IMR-90 (cell line): ENCODE measurements around the gene TRMT11. TPM values are rescaled to one million over a fixed set of nuclear protein-coding genes. Genes with fewer than 3 reads are reported as not detected.

Experiments
- ATAC-seq: fragments of 200-7000 bp; cut with Tn5 transposase; 2 replicates; pipeline ENCODE4 v1.9.1; 2020; ENCODE audit warnings: low read depth, mild to moderate bottlenecking, moderate library complexity
- BruUV-seq: library from RNA; stranded (reverse); fragments of 400-500 nt; replicated peaks from 2 replicates; lab custom pipeline; 2021; lab: Mats Ljungman, UMichigan
- CTCF ChIA-PET: fragments of 300-600 bp; formaldehyde crosslinking; extraction: SDS; loops from one replicate; lab custom pipeline; 2021; ENCODE audit warnings: antibody characterized with exemption; lab: Yijun Ruan, JAX
- POLR2A ChIA-PET: fragments of 300-600 bp; sonication (Branson Sonifier 250); formaldehyde crosslinking; loops from one replicate; lab custom pipeline; 2022; ENCODE audit warnings: antibody characterized with exemption; ENCODE audit not compliant: unreplicated experiment; lab: Charles Lee
- DNase-seq: peaks from one replicate; pipeline ENCODE4 v3.0.0; 2013
- H2AFZ ChIP-seq: replicated peaks from 2 replicates; pipeline ENCODE3; 2013; ENCODE audit warnings: low read length, mild to moderate bottlenecking; ENCODE audit not compliant: poor library complexity
- H2AK5ac ChIP-seq: 2 replicates; pipeline ENCODE4 v1.6.1; 2013; ENCODE audit warnings: low read depth, low read length, inconsistent platforms
- H2AK9ac ChIP-seq: replicated peaks from 2 replicates; pipeline ENCODE3; 2013; ENCODE audit warnings: mild to moderate bottlenecking, low read depth, low read length, moderate library complexity; ENCODE audit not compliant: poor library complexity
- H2BK120ac ChIP-seq: 2 replicates; pipeline ENCODE4 v1.6.1; 2013; ENCODE audit warnings: low read depth, low read length, inconsistent platforms
- H2BK15ac ChIP-seq: 3 replicates; pipeline ENCODE4 v1.6.1; 2013; ENCODE audit warnings: low read depth, low read length, inconsistent platforms
- H2BK20ac ChIP-seq: 2 replicates; pipeline ENCODE4 v1.6.1; 2013; ENCODE audit warnings: low read depth, mild to moderate bottlenecking, inconsistent platforms, low read length, moderate library complexity
- H2BK5ac ChIP-seq: 2 replicates; pipeline ENCODE4 v1.6.1; 2013; ENCODE audit warnings: mild to moderate bottlenecking, low read depth, low read length, inconsistent platforms; ENCODE audit not compliant: poor library complexity, severe bottlenecking
- H3K14ac ChIP-seq: replicated peaks from 2 replicates; pipeline ENCODE4 v1.6.1; 2013; ENCODE audit warnings: low read depth, low read length, inconsistent platforms
- H3K18ac ChIP-seq: 2 replicates; pipeline ENCODE4 v1.6.1; 2013; ENCODE audit warnings: low read depth, low read length, control low read depth
- H3K23ac ChIP-seq: 2 replicates; pipeline ENCODE4 v1.6.1; 2013; ENCODE audit warnings: low read depth, low read length, inconsistent platforms
- H3K27ac ChIP-seq: 2 replicates; pipeline ENCODE4 v1.5.1; 2013; ENCODE audit warnings: mild to moderate bottlenecking, control low read depth, low read length; ENCODE audit not compliant: insufficient read depth
- H3K27me3 ChIP-seq: 2 replicates; pipeline ENCODE4 v1.6.1; 2013; ENCODE audit warnings: low read length; ENCODE audit not compliant: control insufficient read depth, insufficient read depth
- H3K36me3 ChIP-seq: 2 replicates; pipeline ENCODE4 v1.6.1; 2013; ENCODE audit warnings: low read length, mixed read lengths; ENCODE audit not compliant: control insufficient read depth, insufficient read depth
- H3K4ac ChIP-seq: 2 replicates; pipeline ENCODE4 v1.6.1; 2013; ENCODE audit warnings: low read depth, low read length, inconsistent platforms
- H3K4me1 ChIP-seq: 2 replicates; pipeline ENCODE4 v1.6.1; 2013; ENCODE audit warnings: low read length, mixed read lengths; ENCODE audit not compliant: control insufficient read depth, insufficient read depth
- H3K4me2 ChIP-seq: 2 replicates; pipeline ENCODE4 v1.6.1; 2013; ENCODE audit warnings: low read depth, mild to moderate bottlenecking, control low read depth, low read length, moderate library complexity
- H3K4me3 ChIP-seq: 2 replicates; pipeline ENCODE4 v1.5.1; 2013; ENCODE audit warnings: low read depth, mild to moderate bottlenecking, control low read depth, low read length, moderate library complexity; ENCODE audit not compliant: insufficient read depth
- H3K56ac ChIP-seq: 2 replicates; pipeline ENCODE4 v1.6.1; 2013; ENCODE audit warnings: low read length, inconsistent platforms; ENCODE audit not compliant: insufficient read depth; ENCODE audit errors: extremely low read depth
- H3K79me1 ChIP-seq, 2 experiments: 2 replicates each; pipeline ENCODE4 v1.6.1; 2013; ENCODE audit warnings: low read length in 2 of 2, inconsistent platforms in 1 of 2, low read depth in 1 of 2
- H3K9ac ChIP-seq: 2 replicates; pipeline ENCODE4 v1.6.1; 2013; ENCODE audit warnings: low read depth, low read length, control low read depth
- H3K9me1 ChIP-seq: 2 replicates; pipeline ENCODE4 v1.6.1; 2013; ENCODE audit warnings: low read length, inconsistent platforms; ENCODE audit not compliant: insufficient read depth
- H3K9me3 ChIP-seq: 2 replicates; pipeline ENCODE4 v1.6.1; 2013; ENCODE audit warnings: low read length; ENCODE audit not compliant: control insufficient read depth, insufficient read depth
- H4K20me1 ChIP-seq: 2 replicates; pipeline ENCODE4 v1.6.1; 2013; ENCODE audit warnings: low read length, inconsistent platforms; ENCODE audit not compliant: insufficient read depth
- H4K5ac ChIP-seq: 2 replicates; pipeline ENCODE4 v1.6.1; 2013; ENCODE audit warnings: mild to moderate bottlenecking, low read depth, low read length, control low read depth
- H4K8ac ChIP-seq, 2 experiments: 2 replicates each; pipeline ENCODE4 v1.6.1; 2013; ENCODE audit warnings: low read depth in 2 of 2, low read length in 2 of 2, control low read depth in 1 of 2, inconsistent platforms in 1 of 2
- H4K91ac ChIP-seq: 2 replicates; pipeline ENCODE4 v1.6.1; 2013; ENCODE audit warnings: low read depth, low read length, inconsistent platforms; ENCODE audit not compliant: insufficient read depth
- BHLHE40 ChIP-seq: fragments of 150-350 bp; IDR thresholded peaks from 2 replicates; pipeline ENCODE4 v1.6.1; 2016; ENCODE audit warnings: mild to moderate bottlenecking, low read depth, low read length
- CHD1 ChIP-seq: IDR thresholded peaks from 2 replicates; pipeline ENCODE4 v1.6.1; 2012; ENCODE audit warnings: low read depth, low read length, improper control_type of control experiment
- MAFK ChIP-seq: IDR thresholded peaks from 2 replicates; pipeline ENCODE4 v1.6.1; 2012; ENCODE audit warnings: low read depth, low read length, improper control_type of control experiment
- MAZ ChIP-seq: IDR thresholded peaks from 2 replicates; pipeline ENCODE4 v1.6.1; 2012; ENCODE audit warnings: low read depth, mild to moderate bottlenecking, low read length, improper control_type of control experiment, moderate library complexity, borderline replicate concordance
- MXI1 ChIP-seq: IDR thresholded peaks from 2 replicates; pipeline ENCODE4 v1.6.1; 2012; ENCODE audit warnings: low read depth, mild to moderate bottlenecking, low read length, moderate library complexity, borderline replicate concordance
- NFE2L2 ChIP-seq: fragments of 150-350 bp; IDR thresholded peaks from 2 replicates; pipeline ENCODE4 v1.6.1; 2016; ENCODE audit warnings: low read depth, mild to moderate bottlenecking, low read length
- POLR2A ChIP-seq: IDR thresholded peaks from 2 replicates; pipeline ENCODE4 v1.6.1; 2012; ENCODE audit warnings: mild to moderate bottlenecking, low read depth, low read length
- RAD21 ChIP-seq: IDR thresholded peaks from 2 replicates; pipeline ENCODE4 v1.6.1; 2012; ENCODE audit warnings: low read length, improper control_type of control experiment
- RCOR1 ChIP-seq: IDR thresholded peaks from 2 replicates; pipeline ENCODE4 v1.6.1; 2012; ENCODE audit warnings: mild to moderate bottlenecking, low read length, improper control_type of control experiment; ENCODE audit not compliant: insufficient replicate concordance
- RFX5 ChIP-seq: IDR thresholded peaks from 2 replicates; pipeline ENCODE4 v1.8.0; 2012; ENCODE audit warnings: low read depth, mild to moderate bottlenecking, low read length, moderate library complexity
- USF2 ChIP-seq: fragments of 150-350 bp; IDR thresholded peaks from 2 replicates; pipeline ENCODE4 v1.6.1; 2017; ENCODE audit warnings: mild to moderate bottlenecking, antibody characterized with exemption, low read length, low read depth
- WGBS, 2 experiments: methylation state at CpG; one replicate each; pipeline versions ENCODE4 v1.1.5 to v1.1.7; 2013; ENCODE audit warnings: missing lambda C conversion rate in 2 of 2; ENCODE audit not compliant: insufficient read length in 1 of 2; ENCODE audit errors: extremely low coverage in 2 of 2; 5-methylcytosine and 5-hydroxymethylcytosine counted together
- dilution Hi-C: fragments of 300-500 bp; cut with HindIII; formaldehyde crosslinking; loops from one replicate; pipeline ENCODE4 v1.14.3; 2018; ENCODE audit warnings: low sequenced_read_pairs; ENCODE audit not compliant: unreplicated experiment
- in situ Hi-C: fragments of 300-500 bp; cut with MboI; formaldehyde crosslinking; loops from 3 replicates; pipeline ENCODE4 v1.14.3; 2019; ENCODE audit warnings: low sequenced_read_pairs, inconsistent platforms, mixed read lengths
- intact Hi-C: fragments of 100-400 bp; cut with micrococcal nuclease; formaldehyde crosslinking; loops from 2 replicates; pipeline ENCODE4 v1.10.0; 2022
- polyA plus RNA-seq, 3 experiments: library from polyadenylated mRNA; depleted of rRNA; stranded (reverse); fragments of >200 nt; gene quantifications; 2 replicates each; pipeline ENCODE4 v1.2.3, GENCODE V29; 2012; ENCODE audit warnings: low replicate concordance in 1 of 3
- total RNA-seq: library from RNA; depleted of rRNA; stranded (reverse); fragments of >200 nt; gene quantifications from 2 replicates; pipeline ENCODE4 v1.2.3, GENCODE V29; 2012
- TF ChIP-seq, protein P1 (sequence below): conservative IDR thresholded peaks from 2 replicates; pipeline ENCODE4 v1.5.1; 2012; ENCODE audit warnings: mild to moderate bottlenecking, low read depth, low read length, improper control_type of control experiment

Gene TRMT11
- total and polyA plus RNA-seq, 2 of the 4 experiments (the other 2 are of a cell fraction) = 14.3 to 19.0 TPM

DNA sequence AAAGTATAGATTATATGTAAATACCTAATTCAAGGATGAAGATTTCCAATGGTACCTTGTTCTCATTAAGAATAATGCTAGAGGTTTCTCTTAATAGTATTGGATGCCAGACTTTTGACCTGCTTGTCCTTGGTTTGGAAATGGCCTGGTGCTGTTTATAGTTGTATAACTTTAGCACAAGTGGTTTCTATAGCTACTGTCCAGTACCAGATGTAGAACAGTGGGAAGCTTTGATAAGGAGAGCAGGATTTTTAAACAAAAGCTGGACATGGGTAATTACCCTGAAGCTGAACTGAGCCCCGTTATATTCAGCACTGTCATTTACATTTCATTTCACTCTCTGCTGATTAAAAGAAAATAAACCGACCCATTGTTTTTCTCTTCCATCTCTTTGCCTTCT is 43.7 kb downstream of the TRMT11 start:
- H3K14ac ChIP-seq = no peak overlapping the region
- DNase-seq (peak; percentile 71), ATAC-seq (peak; percentile 40; the same call in 1 of the 2 replicates)
- H3K4me1 ChIP-seq = no peaks in the 10 kb centered on the region; the same call in 1 of the 2 replicates
- intact Hi-C loops (loop anchor here (5.0 kb wide), 3 partner anchors 307 to 1162 kb away; no protein-coding TSS in a partner anchor), dilution Hi-C loops (no loop called here), in situ Hi-C loops (loop anchor here (10.0 to 25.0 kb wide), 3 partner anchors 145 to 1082 kb away; partner anchors contain the start of genes CENPW and RSPO3)
- no peak overlapping the region for H3K4me3 ChIP-seq
- H4K91ac ChIP-seq = no peak overlapping the region
- BruUV-seq = no TSS peak
- no peak overlapping the region for H2AK9ac ChIP-seq
- H2BK5ac ChIP-seq = no peak overlapping the region
- H4K5ac ChIP-seq = no peak overlapping the region
- H3K9ac ChIP-seq = no peak overlapping the region
- H4K20me1 ChIP-seq = no peaks in the 10 kb centered on the region
- H3K56ac ChIP-seq = no peak overlapping the region
- no peaks in the 10 kb centered on the region for H3K9me1 ChIP-seq
- H3K4ac ChIP-seq = no peak overlapping the region
- no peaks in the 10 kb centered on the region for H3K27me3 ChIP-seq
- no peaks in the 10 kb centered on the region for H3K79me1 ChIP-seq
- H3K27ac ChIP-seq = no peak overlapping the region
- no peak overlapping the region for H2AFZ ChIP-seq
- no peak overlapping the region for H4K8ac ChIP-seq
- ChIA-PET CTCF (interaction anchor here (1.2 kb wide), 1 partner anchor 10 kb away, joined by 3 read pairs; no protein-coding TSS in a partner anchor), POLR2A (no interaction called here)
- no peak overlapping the region for H3K23ac ChIP-seq
- H2AK5ac ChIP-seq = no peak overlapping the region
- H2BK15ac ChIP-seq = no peak overlapping the region
- WGBS, 2 experiments = no CpG with 5 or more reads among the region's 2 CpGs
- H3K4me2 ChIP-seq = no peak overlapping the region
- TF ChIP-seq USF2 (no peak), POLR2A (no peak), CHD1 (no peak), BHLHE40 (no peak), RCOR1 (no peak), NFE2L2 (no peak), MAZ (no peak), RAD21 (no peak), RFX5 (no peak), MXI1 (no peak), MAFK (no peak)
- TF ChIP-seq, protein P1, sequence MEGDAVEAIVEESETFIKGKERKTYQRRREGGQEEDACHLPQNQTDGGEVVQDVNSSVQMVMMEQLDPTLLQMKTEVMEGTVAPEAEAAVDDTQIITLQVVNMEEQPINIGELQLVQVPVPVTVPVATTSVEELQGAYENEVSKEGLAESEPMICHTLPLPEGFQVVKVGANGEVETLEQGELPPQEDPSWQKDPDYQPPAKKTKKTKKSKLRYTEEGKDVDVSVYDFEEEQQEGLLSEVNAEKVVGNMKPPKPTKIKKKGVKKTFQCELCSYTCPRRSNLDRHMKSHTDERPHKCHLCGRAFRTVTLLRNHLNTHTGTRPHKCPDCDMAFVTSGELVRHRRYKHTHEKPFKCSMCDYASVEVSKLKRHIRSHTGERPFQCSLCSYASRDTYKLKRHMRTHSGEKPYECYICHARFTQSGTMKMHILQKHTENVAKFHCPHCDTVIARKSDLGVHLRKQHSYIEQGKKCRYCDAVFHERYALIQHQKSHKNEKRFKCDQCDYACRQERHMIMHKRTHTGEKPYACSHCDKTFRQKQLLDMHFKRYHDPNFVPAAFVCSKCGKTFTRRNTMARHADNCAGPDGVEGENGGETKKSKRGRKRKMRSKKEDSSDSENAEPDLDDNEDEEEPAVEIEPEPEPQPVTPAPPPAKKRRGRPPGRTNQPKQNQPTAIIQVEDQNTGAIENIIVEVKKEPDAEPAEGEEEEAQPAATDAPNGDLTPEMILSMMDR = no peak
- no peak overlapping the region for H2BK120ac ChIP-seq
- no peaks in the 10 kb centered on the region for H3K9me3 ChIP-seq
- peaks cover 2% of the 10 kb centered on the region; the same call in 1 of the 2 replicates for H3K36me3 ChIP-seq
- no peak overlapping the region for H3K18ac ChIP-seq
- no peak overlapping the region for H2BK20ac ChIP-seq
